Pulmonary artery endothelial cell (primary cell): Measurements from ENCODE around the gene SGMS2. TPM values are rescaled to one million over a fixed set of nuclear protein-coding genes. Genes with fewer than 3 reads are reported as not detected.

Experiments
- DNase-seq: peaks from one replicate; pipeline ENCODE4 v3.0.0-alpha.2; 2011; ENCODE audit warnings: low read depth, low spot score
- total RNA-seq: library from RNA; depleted of rRNA; stranded (reverse); fragments of >200 nt; gene quantifications from 2 replicates; pipeline ENCODE4 v1.2.3, GENCODE V29; 2014

SGMS2 gene
- total RNA-seq, 1 donor from 2014 or later, result 78.6 TPM

- no peak for DNase-seq
Observed at GRCh38 chr4:107828315-107829090, 3.8 kb downstream of the SGMS2 start.

- no peak for DNase-seq
Observed at GRCh38 chr4:107831140-107831539, 6.4 kb downstream of the SGMS2 start.

GRCh38 chr4:107832275-107832807 is 7.6 kb downstream of the SGMS2 start:
- no peak for DNase-seq

GRCh38 chr4:107834241-107834794 is 9.6 kb downstream of the SGMS2 start:
- DNase-seq, result no peak

GRCh38 chr4:107835406-107835805 is 10.7 kb downstream of the SGMS2 start:
- DNase-seq, result no peak

GRCh38 chr4:107837317-107837716 is 12.6 kb downstream of the SGMS2 start:
- DNase-seq, result no peak

GRCh38 chr4:107837776-107838618 is 13.3 kb downstream of the SGMS2 start:
- DNase-seq, result no peak

- DNase-seq, result no peak
Observed at GRCh38 chr4:107838861-107839565, 14.3 kb downstream of the SGMS2 start.

- DNase-seq, result no peak
Observed at GRCh38 chr4:107843391-107843790, 18.7 kb downstream of the SGMS2 start.

GRCh38 chr4:107845681-107846080 is 20.9 kb downstream of the SGMS2 start:
- no peak for DNase-seq

- no peak for DNase-seq
Observed at GRCh38 chr4:107850438-107850837, 25.7 kb downstream of the SGMS2 start.

- peak; percentile 33 for DNase-seq
Observed at GRCh38 chr4:107853444-107854355, 29.0 kb downstream of the SGMS2 start.

GRCh38 chr4:107854356-107855022 is 29.8 kb downstream of the SGMS2 start:
- no peak for DNase-seq

- no peak for DNase-seq
Observed at GRCh38 chr4:107855723-107856122, 31.0 kb downstream of the SGMS2 start.

GRCh38 chr4:107856901-107857300 is 32.2 kb downstream of the SGMS2 start:
- no peak for DNase-seq

- DNase-seq, result no peak
Observed at GRCh38 chr4:107857741-107858140, 33.0 kb downstream of the SGMS2 start.

- no peak for DNase-seq
Observed at GRCh38 chr4:107858158-107858742, 33.5 kb downstream of the SGMS2 start.

- DNase-seq, result peak; percentile 82
Observed at GRCh38 chr4:107862658-107863057, 37.9 kb downstream of the SGMS2 start.

GRCh38 chr4:107863416-107863815 is 38.7 kb downstream of the SGMS2 start:
- DNase-seq, result no peak
